UCSD-AML1 (cell line): ENCODE data around the gene UTF1.
"Not testable (repeated sequence)": the region's sequence is repeated elsewhere in the genome, so short reads cannot be mapped to it uniquely, and the experiment has no call there.

Source experiments
- DNase-seq: peaks from one replicate; lab custom pipeline; 2025; ENCODE audit not compliant: unreplicated experiment; lab: John Stamatoyannopoulos, UW

Gene UTF1

GRCh38 chr10:133208466-133208865 is 21.6 kb upstream of the UTF1 start:
- no peak for DNase-seq

- DNase-seq = no peak
These were observed 20.9 kb upstream of the UTF1 start for GRCh38 chr10:133209117-133209516.

- no peak for DNase-seq
These were observed 20.4 kb upstream of the UTF1 start for GRCh38 chr10:133209641-133210040.

GRCh38 chr10:133210398-133211140 is 19.4 kb upstream of the UTF1 start:
- no peak for DNase-seq

- no peak for DNase-seq
These were observed 18.7 kb upstream of the UTF1 start for GRCh38 chr10:133211141-133211830.

GRCh38 chr10:133211959-133212852 is 17.8 kb upstream of the UTF1 start:
- DNase-seq = no peak

- no peak for DNase-seq
These were observed 17.0 kb upstream of the UTF1 start for GRCh38 chr10:133212853-133213494.

- DNase-seq = no peak
These were observed 16.2 kb upstream of the UTF1 start for GRCh38 chr10:133213641-133214467.

- no peak for DNase-seq
These were observed 15.3 kb upstream of the UTF1 start for GRCh38 chr10:133214468-133215410.

- DNase-seq = no peak
These were observed 14.4 kb upstream of the UTF1 start for GRCh38 chr10:133215586-133215985.

GRCh38 chr10:133216776-133217175 is 13.2 kb upstream of the UTF1 start:
- no peak for DNase-seq

- DNase-seq = no peak
These were observed 12.0 kb upstream of the UTF1 start for GRCh38 chr10:133217800-133218589.

GRCh38 chr10:133218891-133219290 is 11.1 kb upstream of the UTF1 start:
- no peak for DNase-seq

GRCh38 chr10:133219782-133220181 is 10.2 kb upstream of the UTF1 start:
- DNase-seq = no peak

GRCh38 chr10:133221331-133221730 is 8.7 kb upstream of the UTF1 start:
- DNase-seq = no peak

- DNase-seq = not testable (repeated sequence)
These were observed 8.3 kb upstream of the UTF1 start for GRCh38 chr10:133221756-133222155.

- DNase-seq = no peak
These were observed 5.9 kb upstream of the UTF1 start for GRCh38 chr10:133224076-133224475.

- DNase-seq = no peak
These were observed 5.2 kb upstream of the UTF1 start for GRCh38 chr10:133224756-133225372.
